Testis (tissue), 3 donors: ENCODE measurements around the gene MESD. TPM values are rescaled to one million over a fixed set of nuclear protein-coding genes. Genes with fewer than 3 reads are reported as not detected.
A peak's percentile ranks its signal among the peaks of the same experiment; 100 is the strongest.

Experiments
- DNase-seq: peaks from one replicate; pipeline ENCODE4 v3.0.0-alpha.2; 2019
- H3K27ac ChIP-seq, 2 donors: fragments of 200-600 bp; sonication (generic); one replicate each; pipeline ENCODE4 v1.5.1; 2019
- H3K27me3 ChIP-seq: fragments of 200-600 bp; sonication (generic); one replicate; pipeline ENCODE4 v1.5.1; 2019
- H3K36me3 ChIP-seq: fragments of 200-600 bp; sonication (generic); one replicate; pipeline ENCODE4 v1.5.1; 2017; ENCODE audit warnings: low read depth; ENCODE audit errors: missing control alignments
- H3K4me1 ChIP-seq: fragments of 200-600 bp; sonication (generic); one replicate; pipeline ENCODE4 v1.5.1; 2019
- H3K4me3 ChIP-seq, 2 donors: fragments of 200-600 bp; sonication (generic); one replicate each; pipeline ENCODE4 v1.5.1; 2017 to 2019
- H3K9me3 ChIP-seq: fragments of 200-600 bp; sonication (generic); one replicate; pipeline ENCODE4 v1.5.1; 2017
- POLR2A ChIP-seq: fragments of 450-650 bp; IDR thresholded peaks from one replicate; pipeline ENCODE4 v1.6.1; 2017; ENCODE audit warnings: antibody characterized with exemption, mild to moderate bottlenecking, moderate library complexity
- WGBS, 2 donors: methylation state at CpG; one replicate each; pipeline ENCODE4 v1.1.5; 2018; 5-methylcytosine and 5-hydroxymethylcytosine counted together
- intact Hi-C: fragments of 100-400 bp; cut with DNase I; formaldehyde crosslinking; loops from one replicate; pipeline ENCODE4 v1.15.1; 2023; ENCODE audit warnings: low total_unique reads
- polyA plus RNA-seq: library from polyadenylated mRNA; stranded (reverse); fragments of 350-450 nt; fragmentation: Illumina TruSeq; extraction: RNeasy Lipid Tissue Mini Kit (QIAGEN cat#74804); gene quantifications from one replicate; pipeline ENCODE4 v1.2.3, GENCODE V29; 2014; ENCODE audit warnings: low read depth, low replicate concordance; ENCODE audit not compliant: insufficient read depth
- total RNA-seq, 2 donors: library from RNA; depleted of rRNA; stranded (reverse); fragments of >200 nt; gene quantifications; one replicate each; pipeline ENCODE4 v1.2.3, GENCODE V29; 2016
- TF ChIP-seq, protein P1 (sequence below), 3 experiments: fragments of 450-650 bp in 2 of 3; fragments of 200-600 bp in 1 of 3; sonication (generic) in 1 of 3; IDR thresholded peaks; one replicate each; pipeline ENCODE4 v1.5.1; 2016 to 2019; ENCODE audit warnings: antibody characterized with exemption in 3 of 3, mild to moderate bottlenecking in 2 of 3, moderate library complexity in 1 of 3

MESD gene
- total and polyA plus RNA-seq, 3 donors from 2014 or later: 26.0 to 39.8 (median 38.5) TPM

GRCh38 chr15:80989081-80989517 is 520 bp downstream of the MESD start:
- H3K36me3 ChIP-seq: no peaks in the 10 kb centered on the region
- TF ChIP-seq, protein P1, sequence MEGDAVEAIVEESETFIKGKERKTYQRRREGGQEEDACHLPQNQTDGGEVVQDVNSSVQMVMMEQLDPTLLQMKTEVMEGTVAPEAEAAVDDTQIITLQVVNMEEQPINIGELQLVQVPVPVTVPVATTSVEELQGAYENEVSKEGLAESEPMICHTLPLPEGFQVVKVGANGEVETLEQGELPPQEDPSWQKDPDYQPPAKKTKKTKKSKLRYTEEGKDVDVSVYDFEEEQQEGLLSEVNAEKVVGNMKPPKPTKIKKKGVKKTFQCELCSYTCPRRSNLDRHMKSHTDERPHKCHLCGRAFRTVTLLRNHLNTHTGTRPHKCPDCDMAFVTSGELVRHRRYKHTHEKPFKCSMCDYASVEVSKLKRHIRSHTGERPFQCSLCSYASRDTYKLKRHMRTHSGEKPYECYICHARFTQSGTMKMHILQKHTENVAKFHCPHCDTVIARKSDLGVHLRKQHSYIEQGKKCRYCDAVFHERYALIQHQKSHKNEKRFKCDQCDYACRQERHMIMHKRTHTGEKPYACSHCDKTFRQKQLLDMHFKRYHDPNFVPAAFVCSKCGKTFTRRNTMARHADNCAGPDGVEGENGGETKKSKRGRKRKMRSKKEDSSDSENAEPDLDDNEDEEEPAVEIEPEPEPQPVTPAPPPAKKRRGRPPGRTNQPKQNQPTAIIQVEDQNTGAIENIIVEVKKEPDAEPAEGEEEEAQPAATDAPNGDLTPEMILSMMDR (IDR thresholded peaks at IDR 0.05): no peak
- no peak for TF ChIP-seq POLR2A
- H3K9me3 ChIP-seq: no peaks in the 10 kb centered on the region
- DNase-seq: no peak
- intact Hi-C loops: no loop called here
- H3K4me3 ChIP-seq: peak overlapping the region; percentile 80 to 83
- H3K4me1 ChIP-seq: peaks cover 10% of the 10 kb centered on the region
- no peaks in the 10 kb centered on the region for H3K27me3 ChIP-seq
- H3K27ac ChIP-seq: peak overlapping the region; percentile 81 to 97
- WGBS, 2 donors: 0 to 3% methylated on average over 7 of the region's 7 CpGs

DNA sequence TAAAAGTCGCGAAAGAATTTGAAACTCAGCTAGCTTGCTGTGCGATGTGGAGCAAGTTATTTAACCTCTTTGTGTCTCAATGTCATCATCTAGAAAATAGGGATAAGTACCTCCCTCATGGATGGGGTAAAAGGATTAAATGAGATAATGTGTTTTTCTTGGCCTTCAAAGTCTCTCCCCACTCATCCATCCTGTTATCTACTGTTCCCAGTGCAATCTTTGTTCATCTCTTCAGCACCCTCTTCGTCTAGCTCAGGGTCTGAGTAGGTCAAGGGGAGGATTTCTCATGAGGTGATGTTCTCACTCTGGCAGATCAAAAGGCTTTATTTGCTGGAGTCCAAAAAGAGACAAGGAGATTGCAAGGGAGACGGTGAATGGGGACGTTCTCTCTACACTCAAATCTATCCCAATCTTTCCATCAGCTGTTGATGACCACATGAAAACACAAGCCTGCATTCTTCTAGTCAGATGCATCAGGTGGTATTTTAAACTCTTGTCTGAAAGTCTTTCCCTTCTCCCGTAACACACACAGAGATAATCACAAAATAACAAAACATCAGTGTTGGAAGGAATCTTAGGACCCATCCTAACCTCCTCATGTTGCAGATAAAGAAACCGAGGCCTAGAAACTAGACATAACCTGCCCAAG is 1.3 kb downstream of the MESD start:
- Histone ChIP-seq H3K27me3 (no peaks in the 10 kb centered on the region), H3K4me1 (peaks cover 10% of the 10 kb centered on the region), H3K27ac (no peak overlapping the region), H3K9me3 (no peaks in the 10 kb centered on the region), H3K4me3 (peak overlapping the region in 1 of 2 donors; percentile 83), H3K36me3 (no peaks in the 10 kb centered on the region)
- TF ChIP-seq POLR2A: no peak
- TF ChIP-seq, protein P1 (IDR thresholded peaks at IDR 0.05): no peak
- WGBS, 2 donors: 40 to 49% methylated on average over 8 of the region's 8 CpGs
- no peak for DNase-seq
- intact Hi-C loops: no loop called here

DNA sequence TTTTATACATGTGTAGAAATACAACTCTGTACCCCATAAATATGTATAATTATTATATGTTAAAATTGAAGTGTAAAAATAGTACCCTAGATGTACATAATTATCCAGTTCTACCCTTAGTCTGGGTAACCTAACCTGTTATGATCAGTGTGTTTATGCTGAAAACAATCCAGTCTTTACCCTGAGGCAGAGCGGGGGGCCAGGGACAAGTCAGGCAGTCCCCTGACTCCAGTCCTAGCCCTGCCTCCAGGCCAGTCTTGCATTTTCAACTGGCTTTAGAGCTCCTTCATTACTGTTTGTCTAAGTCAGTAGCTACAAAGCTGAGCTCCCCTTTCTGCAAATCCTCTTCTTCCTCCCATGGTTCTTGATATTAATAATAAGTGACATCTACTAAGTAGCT is 3.1 kb downstream of the MESD start:
- no peak for TF ChIP-seq POLR2A
- TF ChIP-seq, protein P1 (IDR thresholded peaks at IDR 0.05): no peak
- H3K9me3 ChIP-seq: no peaks in the 10 kb centered on the region
- H3K36me3 ChIP-seq: no peaks in the 10 kb centered on the region
- H3K27ac ChIP-seq: no peak overlapping the region
- no peak overlapping the region for H3K4me3 ChIP-seq
- peaks cover 10% of the 10 kb centered on the region for H3K4me1 ChIP-seq
- intact Hi-C loops: no loop called here
- no peak for DNase-seq
- H3K27me3 ChIP-seq: no peaks in the 10 kb centered on the region
- 89 to 100% methylated on average over 1 of the region's 1 CpG for WGBS, 2 donors

GRCh38 chr15:80985981-80986380 is 3.6 kb downstream of the MESD start:
- TF ChIP-seq POLR2A: no peak
- TF ChIP-seq, protein P1 (IDR thresholded peaks at IDR 0.05): no peak

DNA sequence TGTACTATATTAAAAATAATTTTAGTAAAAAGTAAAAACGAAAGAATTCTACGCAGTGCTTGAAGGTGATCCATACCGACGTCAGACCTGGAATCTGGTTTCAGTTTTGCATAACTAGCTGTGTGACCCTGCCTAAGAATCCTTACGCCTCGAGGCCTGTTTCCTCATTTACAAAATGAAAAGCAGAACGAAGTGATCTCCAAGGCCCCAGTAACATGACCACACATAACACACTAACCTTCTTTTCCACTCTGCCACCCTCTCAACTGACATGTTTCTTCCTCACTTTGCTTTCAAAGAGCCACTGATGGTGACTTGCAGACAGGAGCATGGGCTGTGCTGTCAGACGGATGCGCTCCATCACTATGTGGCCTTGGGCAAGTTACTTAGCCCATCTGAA is 4.8 kb downstream of the MESD start:
- Histone ChIP-seq H3K36me3 (no peaks in the 10 kb centered on the region), H3K4me3 (no peak overlapping the region), H3K27ac (no peak overlapping the region), H3K27me3 (no peaks in the 10 kb centered on the region), H3K4me1 (no peaks in the 10 kb centered on the region), H3K9me3 (no peaks in the 10 kb centered on the region)
- WGBS, 2 donors: 81% methylated on average over 9 of the region's 9 CpGs
- no peak for DNase-seq
- intact Hi-C loops: no loop called here
- TF ChIP-seq POLR2A: no peak
- TF ChIP-seq, protein P1 (IDR thresholded peaks at IDR 0.05): no peak

More at GRCh38 chr15:80985981-80986380, 3.6 kb downstream of the MESD start:
- H3K4me1 ChIP-seq: peaks cover 9% of the 10 kb centered on the region
- H3K4me3 ChIP-seq: no peak overlapping the region
- no peak overlapping the region for H3K27ac ChIP-seq
- H3K27me3 ChIP-seq: no peaks in the 10 kb centered on the region
- intact Hi-C loops: no loop called here
- H3K36me3 ChIP-seq: no peaks in the 10 kb centered on the region
- H3K9me3 ChIP-seq: no peaks in the 10 kb centered on the region
- no peak for DNase-seq
- 83 to 84% methylated on average over 5 of the region's 5 CpGs for WGBS, 2 donors
